IMR-90 (cell line): Measurements from ENCODE around the gene ITPRIP.

Source experiments
- CEBPB ChIP-seq: IDR thresholded peaks from 2 replicates; pipeline ENCODE4 v1.6.1; 2012; ENCODE audit warnings: low read depth, low read length, improper control_type of control experiment
- CHD1 ChIP-seq: IDR thresholded peaks from 2 replicates; pipeline ENCODE4 v1.6.1; 2012; ENCODE audit warnings: low read depth, low read length, improper control_type of control experiment
- FOS ChIP-seq: fragments of 150-350 bp; IDR thresholded peaks from 2 replicates; pipeline ENCODE4 v1.6.1; 2016; ENCODE audit warnings: low read depth, low read length
- MAFK ChIP-seq: IDR thresholded peaks from 2 replicates; pipeline ENCODE4 v1.6.1; 2012; ENCODE audit warnings: low read depth, low read length, improper control_type of control experiment
- MXI1 ChIP-seq: IDR thresholded peaks from 2 replicates; pipeline ENCODE4 v1.6.1; 2012; ENCODE audit warnings: low read depth, mild to moderate bottlenecking, low read length, moderate library complexity, borderline replicate concordance
- POLR2A ChIP-seq: IDR thresholded peaks from 2 replicates; pipeline ENCODE4 v1.6.1; 2012; ENCODE audit warnings: mild to moderate bottlenecking, low read depth, low read length
- RAD21 ChIP-seq: IDR thresholded peaks from 2 replicates; pipeline ENCODE4 v1.6.1; 2012; ENCODE audit warnings: low read length, improper control_type of control experiment
- SMC3 ChIP-seq: fragments of 150-350 bp; IDR thresholded peaks from 2 replicates; pipeline ENCODE4 v1.6.1; 2016; ENCODE audit warnings: low read depth, mild to moderate bottlenecking, antibody characterized with exemption, low read length, moderate library complexity
- TF ChIP-seq, protein P1 (sequence below): conservative IDR thresholded peaks from 2 replicates; pipeline ENCODE4 v1.5.1; 2012; ENCODE audit warnings: mild to moderate bottlenecking, low read depth, low read length, improper control_type of control experiment
- TF ChIP-seq, protein P2 (sequence below): fragments of 150-350 bp; IDR thresholded peaks from 2 replicates; pipeline ENCODE4 v1.6.1; 2017; ENCODE audit warnings: mild to moderate bottlenecking, antibody characterized with exemption, low read length, low read depth

DNA sequence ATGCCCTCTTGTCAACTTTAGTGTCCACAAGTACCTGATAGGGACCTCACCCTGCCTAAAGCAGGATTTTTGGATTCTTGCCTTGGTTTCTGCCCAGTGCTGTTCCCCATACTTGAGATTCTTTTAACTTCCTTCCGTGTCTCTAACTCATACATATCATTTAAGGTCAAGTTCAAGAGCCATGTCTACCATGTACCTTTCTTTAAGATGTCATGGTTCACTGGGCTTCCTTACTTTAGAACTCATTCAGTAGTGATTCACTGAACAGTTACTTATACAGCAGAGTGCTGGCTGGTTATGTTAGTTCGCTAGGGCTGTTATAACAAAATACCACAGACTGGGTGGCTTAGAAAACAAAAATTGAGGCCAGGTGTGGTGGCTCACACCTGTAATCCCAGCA lies 10.3 kb upstream of the ITPRIP start:
- TF ChIP-seq, protein P1, sequence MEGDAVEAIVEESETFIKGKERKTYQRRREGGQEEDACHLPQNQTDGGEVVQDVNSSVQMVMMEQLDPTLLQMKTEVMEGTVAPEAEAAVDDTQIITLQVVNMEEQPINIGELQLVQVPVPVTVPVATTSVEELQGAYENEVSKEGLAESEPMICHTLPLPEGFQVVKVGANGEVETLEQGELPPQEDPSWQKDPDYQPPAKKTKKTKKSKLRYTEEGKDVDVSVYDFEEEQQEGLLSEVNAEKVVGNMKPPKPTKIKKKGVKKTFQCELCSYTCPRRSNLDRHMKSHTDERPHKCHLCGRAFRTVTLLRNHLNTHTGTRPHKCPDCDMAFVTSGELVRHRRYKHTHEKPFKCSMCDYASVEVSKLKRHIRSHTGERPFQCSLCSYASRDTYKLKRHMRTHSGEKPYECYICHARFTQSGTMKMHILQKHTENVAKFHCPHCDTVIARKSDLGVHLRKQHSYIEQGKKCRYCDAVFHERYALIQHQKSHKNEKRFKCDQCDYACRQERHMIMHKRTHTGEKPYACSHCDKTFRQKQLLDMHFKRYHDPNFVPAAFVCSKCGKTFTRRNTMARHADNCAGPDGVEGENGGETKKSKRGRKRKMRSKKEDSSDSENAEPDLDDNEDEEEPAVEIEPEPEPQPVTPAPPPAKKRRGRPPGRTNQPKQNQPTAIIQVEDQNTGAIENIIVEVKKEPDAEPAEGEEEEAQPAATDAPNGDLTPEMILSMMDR, result no peak
- TF ChIP-seq RAD21 (no peak), FOS (no peak), SMC3 (no peak), MAFK (no peak), POLR2A (no peak), CEBPB (no peak), CHD1 (no peak), MXI1 (no peak)
- TF ChIP-seq, protein P2, sequence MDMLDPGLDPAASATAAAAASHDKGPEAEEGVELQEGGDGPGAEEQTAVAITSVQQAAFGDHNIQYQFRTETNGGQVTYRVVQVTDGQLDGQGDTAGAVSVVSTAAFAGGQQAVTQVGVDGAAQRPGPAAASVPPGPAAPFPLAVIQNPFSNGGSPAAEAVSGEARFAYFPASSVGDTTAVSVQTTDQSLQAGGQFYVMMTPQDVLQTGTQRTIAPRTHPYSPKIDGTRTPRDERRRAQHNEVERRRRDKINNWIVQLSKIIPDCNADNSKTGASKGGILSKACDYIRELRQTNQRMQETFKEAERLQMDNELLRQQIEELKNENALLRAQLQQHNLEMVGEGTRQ, result no peak
